ENCODE data around the gene MED27.

- no peak for TF ChIP-seq CTCF (CRISPR knock-in tag; IDR thresholded peaks at IDR 0.05)
- no peak for TF ChIP-seq POLR2A (IDR thresholded peaks at IDR 0.05; ENCODE audit: insufficient read depth in 1 of 2, low read depth in 2 of 2, low read length in 2 of 2)
- no peak for TF ChIP-seq ZNF281 (CRISPR knock-in tag; IDR thresholded peaks at IDR 0.05; ENCODE audit: borderline replicate concordance)
- no peak for TF ChIP-seq ZNF598 (CRISPR knock-in tag; IDR thresholded peaks at IDR 0.05; ENCODE audit: borderline replicate concordance)
- no peak for TF ChIP-seq HIVEP1 (CRISPR knock-in tag; IDR thresholded peaks at IDR 0.05)
- TF ChIP-seq NRL (CRISPR knock-in tag; IDR thresholded peaks at IDR 0.05; ENCODE audit: borderline replicate concordance): no peak
- TF ChIP-seq NAIF1 (CRISPR knock-in tag; IDR thresholded peaks at IDR 0.05; ENCODE audit: borderline replicate concordance): no peak
Observed at GRCh38 chr9:132116583-132116982, 36.9 kb upstream of the MED27 start.
